Measurements from ENCODE around the gene FAM168A.
A peak's percentile ranks its signal among the peaks of the same experiment; 100 is the strongest.

The FAM168A gene

GRCh38 chr11:73404048-73404447 lies 193.9 kb downstream of the FAM168A start:
- no peak overlapping the region for H3K4me3 Mint-ChIP-seq
- no peak overlapping the region for H3K27ac Mint-ChIP-seq
- peaks cover 3% of the 10 kb centered on the region for H3K4me1 Mint-ChIP-seq (ENCODE audit: low read depth)
- H3K9me3 Mint-ChIP-seq: no peaks in the 10 kb centered on the region
- no peaks in the 10 kb centered on the region for H3K27me3 Mint-ChIP-seq (ENCODE audit: low read depth)
- DNase-seq (ENCODE audit: low spot score): no peak
- peaks cover 19% of the 10 kb centered on the region for H3K36me3 Mint-ChIP-seq (ENCODE audit: low read depth)

- DNase-seq (ENCODE audit: low spot score): no peak
- peaks cover 3% of the 10 kb centered on the region for H3K4me1 Mint-ChIP-seq (ENCODE audit: low read depth)
- H3K27ac Mint-ChIP-seq: no peak overlapping the region
Observed at GRCh38 chr11:73403541-73403940, 194.4 kb downstream of the FAM168A start.

GRCh38 chr11:73402834-73403185 lies 195.1 kb downstream of the FAM168A start:
- no peak for DNase-seq (ENCODE audit: low spot score)
- Mint-ChIP-seq H3K4me3 (no peak overlapping the region), H3K27ac (no peak overlapping the region), H3K4me1 (ENCODE audit: low read depth) (peaks cover 3% of the 10 kb centered on the region), H3K9me3 (no peaks in the 10 kb centered on the region), H3K36me3 (ENCODE audit: low read depth) (peaks cover 14% of the 10 kb centered on the region), H3K27me3 (ENCODE audit: low read depth) (no peaks in the 10 kb centered on the region)

More at GRCh38 chr11:73403541-73403940, 194.4 kb downstream of the FAM168A start:
- Mint-ChIP-seq H3K4me3 (no peak overlapping the region), H3K27me3 (ENCODE audit: low read depth) (no peaks in the 10 kb centered on the region), H3K36me3 (ENCODE audit: low read depth) (peaks cover 16% of the 10 kb centered on the region), H3K9me3 (no peaks in the 10 kb centered on the region)

- H3K4me3 Mint-ChIP-seq: no peak overlapping the region
- no peak overlapping the region for H3K27ac Mint-ChIP-seq
- peaks cover 14% of the 10 kb centered on the region for H3K36me3 Mint-ChIP-seq (ENCODE audit: low read depth)
- DNase-seq (ENCODE audit: low spot score): no peak
- no peaks in the 10 kb centered on the region for H3K9me3 Mint-ChIP-seq
- peaks cover 3% of the 10 kb centered on the region for H3K4me1 Mint-ChIP-seq (ENCODE audit: low read depth)
- no peaks in the 10 kb centered on the region for H3K27me3 Mint-ChIP-seq (ENCODE audit: low read depth)
Observed at GRCh38 chr11:73401924-73402833, 195.7 kb downstream of the FAM168A start.

- Mint-ChIP-seq H3K4me3 (no peak overlapping the region), H3K27ac (no peak overlapping the region), H3K4me1 (ENCODE audit: low read depth) (peaks cover 3% of the 10 kb centered on the region), H3K36me3 (ENCODE audit: low read depth) (peaks cover 13% of the 10 kb centered on the region), H3K27me3 (ENCODE audit: low read depth) (no peaks in the 10 kb centered on the region), H3K9me3 (no peaks in the 10 kb centered on the region)
- DNase-seq (ENCODE audit: low spot score): no peak
Observed at GRCh38 chr11:73401217-73401923, 196.5 kb downstream of the FAM168A start.

GRCh38 chr11:73400293-73400692 lies 197.6 kb downstream of the FAM168A start:
- peaks cover 14% of the 10 kb centered on the region for H3K36me3 Mint-ChIP-seq (ENCODE audit: low read depth)

GRCh38 chr11:73399636-73400035 lies 198.3 kb downstream of the FAM168A start:
- Mint-ChIP-seq H3K4me3 (no peak overlapping the region), H3K9me3 (no peaks in the 10 kb centered on the region), H3K4me1 (ENCODE audit: low read depth) (peaks cover 3% of the 10 kb centered on the region), H3K27me3 (ENCODE audit: low read depth) (no peaks in the 10 kb centered on the region), H3K27ac (peak overlapping the region; percentile 74), H3K36me3 (ENCODE audit: low read depth) (peaks cover 14% of the 10 kb centered on the region)
- no peak for DNase-seq (ENCODE audit: low spot score)

More at GRCh38 chr11:73400293-73400692, 197.6 kb downstream of the FAM168A start:
- H3K9me3 Mint-ChIP-seq: no peaks in the 10 kb centered on the region
- peaks cover 3% of the 10 kb centered on the region for H3K4me1 Mint-ChIP-seq (ENCODE audit: low read depth)
- DNase-seq (ENCODE audit: low spot score): no peak
- H3K4me3 Mint-ChIP-seq: no peak overlapping the region
- H3K27me3 Mint-ChIP-seq (ENCODE audit: low read depth): no peaks in the 10 kb centered on the region
- no peak overlapping the region for H3K27ac Mint-ChIP-seq

GRCh38 chr11:73399159-73399590 lies 198.7 kb downstream of the FAM168A start:
- no peaks in the 10 kb centered on the region for H3K27me3 Mint-ChIP-seq (ENCODE audit: low read depth)
- H3K36me3 Mint-ChIP-seq (ENCODE audit: low read depth): peaks cover 14% of the 10 kb centered on the region
- no peak overlapping the region for H3K4me3 Mint-ChIP-seq
- H3K9me3 Mint-ChIP-seq: no peaks in the 10 kb centered on the region
- H3K4me1 Mint-ChIP-seq (ENCODE audit: low read depth): peaks cover 3% of the 10 kb centered on the region
- no peak for DNase-seq (ENCODE audit: low spot score)
- H3K27ac Mint-ChIP-seq: peak overlapping the region; percentile 74

GRCh38 chr11:73398721-73399120 lies 199.2 kb downstream of the FAM168A start:
- Mint-ChIP-seq H3K4me3 (no peak overlapping the region), H3K9me3 (no peaks in the 10 kb centered on the region)
- no peak for DNase-seq (ENCODE audit: low spot score)

GRCh38 chr11:73398132-73398526 lies 199.8 kb downstream of the FAM168A start:
- no peak overlapping the region for H3K4me3 Mint-ChIP-seq
- H3K9me3 Mint-ChIP-seq: no peaks in the 10 kb centered on the region
- no peaks in the 10 kb centered on the region for H3K27me3 Mint-ChIP-seq (ENCODE audit: low read depth)
- H3K4me1 Mint-ChIP-seq (ENCODE audit: low read depth): peaks cover 5% of the 10 kb centered on the region
- H3K27ac Mint-ChIP-seq: peak overlapping the region; percentile 35
- peaks cover 14% of the 10 kb centered on the region for H3K36me3 Mint-ChIP-seq (ENCODE audit: low read depth)
- no peak for DNase-seq (ENCODE audit: low spot score)

More at GRCh38 chr11:73398721-73399120, 199.2 kb downstream of the FAM168A start:
- no peak overlapping the region for H3K27ac Mint-ChIP-seq
- H3K36me3 Mint-ChIP-seq (ENCODE audit: low read depth): peaks cover 14% of the 10 kb centered on the region
- H3K27me3 Mint-ChIP-seq (ENCODE audit: low read depth): no peaks in the 10 kb centered on the region
- H3K4me1 Mint-ChIP-seq (ENCODE audit: low read depth): peaks cover 3% of the 10 kb centered on the region

- H3K9me3 Mint-ChIP-seq: no peaks in the 10 kb centered on the region
- H3K4me3 Mint-ChIP-seq: no peak overlapping the region
- DNase-seq (ENCODE audit: low spot score): no peak
- peaks cover 14% of the 10 kb centered on the region for H3K36me3 Mint-ChIP-seq (ENCODE audit: low read depth)
- H3K27me3 Mint-ChIP-seq (ENCODE audit: low read depth): no peaks in the 10 kb centered on the region
- H3K4me1 Mint-ChIP-seq (ENCODE audit: low read depth): peaks cover 5% of the 10 kb centered on the region
- peak overlapping the region; percentile 35 for H3K27ac Mint-ChIP-seq
Observed at GRCh38 chr11:73397468-73398131, 200.3 kb downstream of the FAM168A start.

- H3K9me3 Mint-ChIP-seq: no peaks in the 10 kb centered on the region
- no peak overlapping the region for H3K27ac Mint-ChIP-seq
- H3K27me3 Mint-ChIP-seq (ENCODE audit: low read depth): no peaks in the 10 kb centered on the region
- DNase-seq (ENCODE audit: low spot score): no peak
- H3K4me1 Mint-ChIP-seq (ENCODE audit: low read depth): peaks cover 5% of the 10 kb centered on the region
- peaks cover 14% of the 10 kb centered on the region for H3K36me3 Mint-ChIP-seq (ENCODE audit: low read depth)
- no peak overlapping the region for H3K4me3 Mint-ChIP-seq
Observed at GRCh38 chr11:73396985-73397384, 200.9 kb downstream of the FAM168A start.

- Mint-ChIP-seq H3K27me3 (ENCODE audit: low read depth) (no peaks in the 10 kb centered on the region), H3K9me3 (no peaks in the 10 kb centered on the region), H3K27ac (peak overlapping the region; percentile 52), H3K4me3 (no peak overlapping the region), H3K36me3 (ENCODE audit: low read depth) (peaks cover 14% of the 10 kb centered on the region), H3K4me1 (ENCODE audit: low read depth) (peaks cover 5% of the 10 kb centered on the region)
- no peak for DNase-seq (ENCODE audit: low spot score)
Observed at GRCh38 chr11:73396251-73396930, 201.5 kb downstream of the FAM168A start.
